ENCODE measurements around the gene RRBP1.

The RRBP1 gene

DNA sequence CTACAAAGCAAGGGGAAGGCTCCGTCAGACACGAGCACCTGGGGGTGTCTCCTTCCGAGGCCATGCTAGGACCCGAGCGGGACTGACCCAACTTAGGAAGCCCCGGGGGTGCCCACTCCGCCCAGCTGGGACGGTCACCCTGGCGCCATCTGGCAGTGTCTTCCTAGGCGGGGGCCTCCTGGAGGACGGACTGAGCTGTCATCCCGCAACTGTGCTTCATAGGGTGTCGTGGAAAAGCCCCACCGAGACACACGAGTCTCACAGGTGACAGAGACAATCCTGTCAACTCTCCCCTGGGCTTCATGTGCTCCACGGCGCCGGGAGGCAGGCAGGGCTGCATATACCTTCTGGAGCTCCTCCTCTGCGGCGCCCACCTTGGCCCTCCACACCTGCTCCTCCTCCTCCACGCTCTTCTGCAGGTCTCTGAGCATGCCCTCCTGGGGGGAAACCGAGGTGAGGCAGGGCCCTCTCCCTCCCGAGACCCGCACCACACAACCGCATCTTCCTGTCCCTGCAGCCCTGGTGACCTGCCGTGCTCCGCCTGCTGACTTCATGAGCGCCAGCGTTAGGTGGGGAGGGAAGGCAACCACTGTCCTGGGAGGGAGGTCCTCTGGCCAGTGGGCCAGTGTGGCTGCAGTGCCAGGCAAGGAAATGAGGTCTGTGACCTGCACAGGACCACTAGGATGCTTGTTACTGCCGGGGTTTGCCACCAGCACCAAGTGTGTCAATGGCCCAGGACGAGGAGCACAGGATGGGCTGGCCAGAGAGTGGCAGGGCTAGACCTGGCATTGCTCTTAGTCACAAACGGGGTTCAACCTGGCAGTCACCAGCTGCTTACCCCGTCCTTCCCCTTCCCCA is 61.4 kb downstream of the RRBP1 start:
- no peak for DNase-seq (ENCODE audit: low read depth)

DNA sequence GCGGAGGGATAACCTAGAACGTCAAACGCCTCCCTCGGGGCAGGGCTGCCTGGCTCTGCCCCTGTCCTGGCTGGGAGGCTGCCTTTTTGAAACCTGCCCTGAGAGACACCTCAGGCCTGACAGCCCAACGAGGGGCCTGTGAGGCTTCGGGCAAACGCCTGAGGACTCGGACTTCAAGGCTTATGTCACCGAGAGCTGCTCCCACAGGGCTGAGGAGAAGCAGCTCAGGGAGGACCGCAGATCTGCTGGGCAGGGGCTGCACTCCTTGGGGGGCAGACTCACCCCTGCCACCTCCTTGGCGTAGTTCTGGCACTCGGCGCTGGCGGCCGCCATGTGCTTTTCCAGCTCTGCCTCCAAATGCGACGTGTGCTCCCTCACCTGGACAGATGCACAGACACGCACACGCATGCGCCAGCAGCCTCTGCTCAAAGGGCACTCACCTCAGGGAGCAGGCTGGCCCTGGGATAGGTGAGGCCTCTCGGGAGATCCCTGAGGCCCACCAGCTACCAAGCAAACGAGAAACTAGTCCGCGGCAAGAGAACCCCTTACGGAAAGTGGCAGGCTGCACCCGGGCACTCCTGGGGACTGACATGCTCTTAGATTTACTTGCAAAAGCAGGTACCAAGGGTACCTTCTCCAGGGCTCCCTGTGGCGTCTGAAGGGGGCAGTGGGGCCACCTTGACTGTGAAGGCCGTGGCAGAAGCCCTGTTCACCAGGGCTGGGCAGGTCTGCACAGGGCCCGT is 62.5 kb downstream of the RRBP1 start:
- no peak for DNase-seq (ENCODE audit: low read depth)

DNA sequence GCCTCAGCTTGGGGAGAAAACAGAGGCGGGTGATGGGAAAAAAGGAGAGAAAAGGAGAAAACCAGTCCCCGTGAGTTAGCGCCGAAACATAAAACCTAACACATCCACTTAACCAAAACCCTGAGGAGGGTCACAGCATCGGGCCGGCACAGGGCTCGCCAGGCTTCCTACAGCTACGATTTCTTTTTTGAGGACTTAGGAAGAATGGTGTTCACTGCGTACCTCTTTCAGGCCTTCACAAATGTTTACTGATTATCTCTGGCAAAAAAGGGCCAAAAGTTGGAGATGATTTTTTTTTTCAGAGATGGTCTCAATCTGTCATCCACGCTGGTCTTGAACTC is 63.4 kb downstream of the RRBP1 start:
- no peak for DNase-seq (ENCODE audit: low read depth)

DNA sequence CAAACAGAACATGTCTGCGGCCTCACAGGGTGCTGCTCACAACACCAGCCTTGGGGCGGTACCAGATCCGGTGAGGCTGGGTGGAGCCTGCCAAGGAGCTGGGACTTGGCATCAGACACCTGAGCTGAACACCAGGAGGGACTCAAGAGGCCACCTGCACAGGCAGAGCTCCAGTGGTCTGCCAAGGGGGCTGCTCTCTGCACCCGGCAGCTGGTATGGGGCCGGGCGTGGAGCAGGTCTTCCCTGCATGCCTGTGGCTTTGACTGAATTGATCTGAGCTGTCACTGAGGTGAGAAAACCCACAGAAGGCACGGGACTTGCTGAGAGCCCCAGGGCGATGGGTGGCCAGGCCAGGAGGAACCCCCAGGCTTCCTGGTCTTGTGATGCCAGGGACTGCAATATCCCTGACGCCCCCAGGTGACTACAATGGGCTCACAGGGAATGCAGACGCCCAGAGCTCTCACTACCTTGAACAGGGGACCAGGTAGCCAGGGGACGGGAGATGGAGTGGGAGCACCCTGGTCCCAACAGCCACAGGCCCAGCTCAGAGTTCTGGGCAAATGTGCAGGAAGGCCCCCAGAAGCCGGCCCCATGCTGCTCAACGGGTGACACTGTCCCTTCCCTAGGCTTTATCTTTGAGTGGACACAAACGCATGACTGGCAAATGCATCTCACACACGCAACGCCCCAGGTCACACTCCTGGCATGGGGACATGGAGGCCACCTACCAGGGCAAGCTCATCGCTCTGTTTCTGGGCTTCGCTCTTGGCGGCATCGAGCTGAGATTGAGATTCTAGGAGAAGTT is 64.0 kb downstream of the RRBP1 start:
- no peak for DNase-seq (ENCODE audit: low read depth)

GRCh38 chr20:17617212-17617867 is 64.7 kb downstream of the RRBP1 start:
- no peak for DNase-seq (ENCODE audit: low read depth)

GRCh38 chr20:17616480-17617211 is 65.4 kb downstream of the RRBP1 start:
- no peak for DNase-seq (ENCODE audit: low read depth)

- no peak for DNase-seq (ENCODE audit: low read depth)
Measured at GRCh38 chr20:17615645-17616479, 66.2 kb downstream of the RRBP1 start.

DNA sequence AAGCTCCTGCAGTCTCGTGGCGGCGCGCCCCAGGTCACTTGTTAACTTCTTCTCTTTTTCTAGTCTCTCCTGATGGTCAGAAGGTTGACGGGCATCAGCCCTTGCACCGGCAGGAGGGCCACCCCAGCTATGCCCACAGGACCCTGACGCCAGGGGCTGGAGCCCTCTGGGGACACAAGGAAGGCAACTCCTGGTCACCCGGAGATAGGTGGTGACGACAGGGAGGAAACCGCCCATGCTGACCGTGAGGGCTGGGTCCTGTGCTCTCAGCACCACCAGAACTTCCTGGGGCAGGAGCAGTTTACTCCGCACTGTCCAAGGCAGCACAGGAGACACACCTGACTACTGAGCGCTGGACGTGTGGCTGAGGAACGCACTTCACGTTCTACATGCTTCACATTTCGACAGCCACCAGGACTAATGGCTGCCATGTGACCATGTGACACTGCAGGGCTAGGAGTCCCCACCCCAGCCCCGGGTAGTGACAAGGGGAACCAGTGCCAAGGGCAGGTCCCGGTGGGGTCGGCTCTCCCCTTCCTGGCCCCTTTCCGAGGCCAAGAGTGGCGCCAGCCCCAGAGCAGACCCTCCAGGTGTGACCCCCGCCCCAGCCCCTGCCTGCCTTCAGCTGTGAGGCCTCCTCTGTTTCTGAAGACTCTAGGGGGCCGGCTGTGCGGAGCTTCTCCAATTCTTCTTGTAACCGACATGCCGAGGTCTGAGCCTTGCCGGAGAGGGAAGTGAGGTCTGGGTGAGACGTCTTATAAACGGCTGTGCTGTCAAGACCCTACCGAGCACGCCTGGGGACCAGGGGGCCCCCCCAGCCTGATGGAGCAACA is 67.0 kb downstream of the RRBP1 start:
- no peak for DNase-seq (ENCODE audit: low read depth)

GRCh38 chr20:17614176-17614811 is 67.7 kb downstream of the RRBP1 start:
- DNase-seq (ENCODE audit: low read depth), result no peak

GRCh38 chr20:17613328-17614175 is 68.5 kb downstream of the RRBP1 start:
- DNase-seq (ENCODE audit: low read depth), result no peak

GRCh38 chr20:17612992-17613327 is 69.1 kb downstream of the RRBP1 start:
- DNase-seq (ENCODE audit: low read depth), result no peak

DNA sequence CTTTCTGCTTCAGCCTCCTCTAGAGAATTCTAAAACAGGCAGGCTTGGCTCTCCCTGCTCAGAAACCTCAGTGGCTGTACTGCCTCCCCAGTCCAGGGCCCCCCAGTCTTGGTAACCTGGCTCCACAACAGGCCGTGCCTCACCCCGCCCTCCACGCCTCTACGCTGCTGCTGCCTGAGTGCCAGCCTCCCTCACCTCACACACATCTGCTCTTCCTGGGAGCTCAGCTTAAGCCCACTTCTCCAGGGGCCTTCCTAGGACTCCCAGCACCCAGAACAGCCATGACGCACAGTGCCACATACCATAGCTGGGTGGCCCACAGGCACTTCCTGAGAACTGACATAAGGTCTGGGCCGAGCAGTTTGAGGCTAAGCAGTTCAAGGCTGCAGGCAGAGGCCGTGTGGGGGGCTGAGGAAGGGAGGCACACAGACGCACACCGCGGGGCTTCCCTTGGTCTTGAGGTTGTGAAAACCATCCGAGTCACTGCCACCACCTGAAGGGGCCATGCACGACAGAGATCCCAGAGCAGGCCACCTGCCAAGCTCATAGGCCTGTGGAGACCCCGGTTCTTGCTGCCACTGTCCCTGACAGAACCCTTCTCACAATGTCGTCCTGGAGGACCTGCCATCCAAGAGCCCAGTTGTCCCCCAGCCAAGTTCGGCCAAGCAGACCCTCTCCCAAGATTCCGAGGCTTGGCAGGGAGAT is 69.6 kb downstream of the RRBP1 start:
- peak; percentile 19 for DNase-seq (ENCODE audit: low read depth)

- no peak for DNase-seq (ENCODE audit: low read depth)
Measured at GRCh38 chr20:17611540-17612286, 70.3 kb downstream of the RRBP1 start.

DNA sequence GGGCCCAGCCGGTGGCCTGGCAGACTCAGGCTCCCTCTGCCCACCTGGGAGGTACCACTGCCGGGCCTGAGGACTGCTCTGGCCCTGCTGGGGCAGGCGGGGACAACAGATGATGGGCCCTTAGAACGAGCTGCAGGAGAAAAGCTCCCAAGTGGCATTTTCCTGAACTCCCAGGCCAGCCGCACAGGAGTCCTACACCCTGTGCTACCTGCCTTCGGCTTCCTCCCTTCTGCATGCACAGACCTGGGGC is 70.8 kb downstream of the RRBP1 start:
- DNase-seq (ENCODE audit: low read depth), result no peak

GRCh38 chr20:17610566-17611289 is 71.3 kb downstream of the RRBP1 start:
- DNase-seq (ENCODE audit: low read depth), result no peak

GRCh38 chr20:17609811-17610377 is 72.1 kb downstream of the RRBP1 start:
- DNase-seq (ENCODE audit: low read depth), result no peak
